GM23248 (cell line): Measurements from ENCODE around the gene GPT2.

ENCODE experiments used
- EZH2 ChIP-seq: fragments of 200-600 bp; sonication (generic); IDR thresholded peaks from 2 replicates; pipeline ENCODE4 v1.6.1; 2018; ENCODE audit warnings: antibody characterized with exemption, mild to moderate bottlenecking; ENCODE audit not compliant: insufficient read depth, poor library complexity, severe bottlenecking
- EZH2phosphoT487 ChIP-seq: fragments of 200-600 bp; sonication (generic); IDR thresholded peaks from 2 replicates; pipeline ENCODE4 v1.6.1; 2018; ENCODE audit warnings: antibody characterized with exemption, moderate library complexity, mild to moderate bottlenecking, low read depth; ENCODE audit not compliant: insufficient read depth

- no peak for TF ChIP-seq EZH2
- no peak for TF ChIP-seq EZH2phosphoT487
Measured at GRCh38 chr16:46871597-46871996, 12.6 kb upstream of the GPT2 start.
